ENCODE data around the gene CAMTA2. TPM values are rescaled to one million over a fixed set of nuclear protein-coding genes. Genes with fewer than 3 reads are reported as not detected.

The CAMTA2 gene
- total RNA-seq, 6 experiments from 2014 or later = 48.9 to 60.8 (median 54.1) TPM

GRCh38 chr17:4956493-4957061 is 30.9 kb downstream of the CAMTA2 start:
- TF ChIP-seq CTCF (IDR thresholded peaks at IDR 0.05) = peak; percentile 52; the same call in 1 of the 2 replicates
- H3K4me3 Mint-ChIP-seq = no peak overlapping the region
- no peaks in the 10 kb centered on the region for H3K9me3 Mint-ChIP-seq
- peaks cover 6% of the 10 kb centered on the region for H3K27me3 Mint-ChIP-seq (ENCODE audit: insufficient read depth)
- no peak for DNase-seq
- H3K36me3 Mint-ChIP-seq (ENCODE audit: low read depth) = peaks cover 31% of the 10 kb centered on the region
- no peak overlapping the region for H3K27ac Mint-ChIP-seq
- peaks cover 22% of the 10 kb centered on the region for H3K4me1 Mint-ChIP-seq (ENCODE audit: low read depth)

- no peak for DNase-seq
- TF ChIP-seq CTCF (IDR thresholded peaks at IDR 0.05) = no peak
- Mint-ChIP-seq H3K36me3 (ENCODE audit: low read depth) (peaks cover 23% of the 10 kb centered on the region; the same call in 1 of the 2 replicates), H3K4me3 (no peak overlapping the region), H3K27me3 (ENCODE audit: insufficient read depth) (peaks cover 5% of the 10 kb centered on the region), H3K9me3 (no peaks in the 10 kb centered on the region), H3K4me1 (ENCODE audit: low read depth) (peaks cover 37% of the 10 kb centered on the region), H3K27ac (no peak overlapping the region)
Observed at GRCh38 chr17:4955091-4955490, 32.4 kb downstream of the CAMTA2 start.

- H3K4me3 Mint-ChIP-seq = peak overlapping the region; percentile 3
- no peak for TF ChIP-seq CTCF (IDR thresholded peaks at IDR 0.05)
- H3K27me3 Mint-ChIP-seq (ENCODE audit: insufficient read depth) = peaks cover 5% of the 10 kb centered on the region
- H3K9me3 Mint-ChIP-seq = no peaks in the 10 kb centered on the region
- peak overlapping the region; percentile 86 for H3K27ac Mint-ChIP-seq
- H3K36me3 Mint-ChIP-seq (ENCODE audit: low read depth) = peaks cover 12% of the 10 kb centered on the region; the same call in 1 of the 2 replicates
- DNase-seq = peak; percentile 76
- peaks cover 40% of the 10 kb centered on the region for H3K4me1 Mint-ChIP-seq (ENCODE audit: low read depth)
Observed at GRCh38 chr17:4953451-4953961, 34.0 kb downstream of the CAMTA2 start.

GRCh38 chr17:4951486-4951885 is 36.0 kb downstream of the CAMTA2 start:
- Mint-ChIP-seq H3K36me3 (ENCODE audit: low read depth) (peaks cover 20% of the 10 kb centered on the region), H3K4me1 (ENCODE audit: low read depth) (peaks cover 44% of the 10 kb centered on the region), H3K9me3 (no peaks in the 10 kb centered on the region), H3K27me3 (ENCODE audit: insufficient read depth) (peaks cover 7% of the 10 kb centered on the region), H3K27ac (peak overlapping the region; percentile 90), H3K4me3 (peak overlapping the region; percentile 80; the same call in 1 of the 2 replicates)
- DNase-seq = no peak
- TF ChIP-seq CTCF (IDR thresholded peaks at IDR 0.05) = no peak

GRCh38 chr17:4950746-4951204 is 36.7 kb downstream of the CAMTA2 start, which contains the start of gene ENO3:
ENO3 (plus strand) TSS chr17:4951119; CDS start chr17:4951830, 711 bp downstream.
- no peak for DNase-seq

More at GRCh38 chr17:4950746-4951204, 36.7 kb downstream of the CAMTA2 start, which contains the start of gene ENO3:
- Mint-ChIP-seq H3K4me3 (peak within 1 kb of the TSS; percentile 80), H3K27ac (peak within 1 kb of the TSS; percentile 90), H3K9me3 (no peaks in the 10 kb centered on the region), H3K36me3 (ENCODE audit: low read depth) (peaks cover 20% of the 10 kb centered on the region), H3K27me3 (ENCODE audit: insufficient read depth) (peaks cover 10% of the 10 kb centered on the region), H3K4me1 (ENCODE audit: low read depth) (peaks cover 51% of the 10 kb centered on the region)
- no peak for TF ChIP-seq CTCF (IDR thresholded peaks at IDR 0.05)
